B cell (primary cell): Measurements from ENCODE around the gene NPR2. TPM values are rescaled to one million over a fixed set of nuclear protein-coding genes. Genes with fewer than 3 reads are reported as not detected.

ENCODE experiments used
- ATAC-seq: fragments of 200-7000 bp; cut with Tn5 transposase; one replicate; pipeline ENCODE4 v1.10.0; 2021; ENCODE audit warnings: low read depth, mild to moderate bottlenecking, moderate number of reproducible peaks, moderate library complexity
- CTCF ChIA-PET: fragments of 350-600 bp; sonication (Branson Sonifier 250); formaldehyde crosslinking; loops from one replicate; lab custom pipeline; 2021; ENCODE audit warnings: antibody characterized with exemption, inconsistent platforms; lab: Charles Lee
- POLR2A ChIA-PET: fragments of 350-600 bp; sonication (Branson Sonifier 250); formaldehyde crosslinking; loops from one replicate; lab custom pipeline; 2021; ENCODE audit warnings: antibody characterized with exemption; lab: Charles Lee
- DNase-seq: peaks from one replicate; pipeline ENCODE4 v3.0.0; 2013
- H2AFZ ChIP-seq: 2 replicates; pipeline ENCODE4 v1.6.1; 2012; ENCODE audit warnings: mild to moderate bottlenecking, low read depth, low read length; ENCODE audit not compliant: insufficient read depth, poor library complexity, severe bottlenecking
- H3K27ac ChIP-seq, 2 donors: 1 replicate in 1 of 2; 2 replicates in 1 of 2; pipeline ENCODE4 v1.5.1; 2012 to 2013; ENCODE audit warnings: low read length in 2 of 2, mild to moderate bottlenecking in 2 of 2, moderate library complexity in 1 of 2
- H3K27me3 ChIP-seq, 4 experiments: fragments of 200-600 bp in 1 of 4; sonication (generic) in 1 of 4; replicated peaks in 1 of 4; 1 replicate in 2 of 4; 2 replicates in 2 of 4; pipeline versions ENCODE4 v1.6.1 to v1.7.0; 2013 to 2016; ENCODE audit warnings: low read length in 3 of 4, mild to moderate bottlenecking in 2 of 4, mixed read lengths in 1 of 4, moderate library complexity in 1 of 4; ENCODE audit not compliant: insufficient read depth in 4 of 4, control insufficient read depth in 3 of 4; ENCODE audit errors: control extremely low read depth in 1 of 4
- H3K36me3 ChIP-seq, 2 experiments: replicated peaks in 1 of 2; 1 replicate in 1 of 2; 2 replicates in 1 of 2; pipeline versions ENCODE4 v1.6.1 to v1.7.1; 2013; ENCODE audit warnings: low read length in 1 of 2; ENCODE audit not compliant: insufficient read depth in 2 of 2, control insufficient read depth in 1 of 2; ENCODE audit errors: control extremely low read depth in 1 of 2, extremely low read depth in 1 of 2
- H3K4me1 ChIP-seq, 2 donors: fragments of 200-600 bp in 1 of 2; sonication (generic) in 1 of 2; 1 replicate in 1 of 2; 2 replicates in 1 of 2; pipeline versions ENCODE4 v1.5.1 to v1.6.1; 2013 to 2017; ENCODE audit warnings: low read length in 2 of 2; ENCODE audit not compliant: control insufficient read depth in 2 of 2, insufficient read depth in 2 of 2
- H3K4me2 ChIP-seq: replicated peaks from 2 replicates; pipeline ENCODE3; 2012; ENCODE audit warnings: mild to moderate bottlenecking, low read depth, low read length; ENCODE audit not compliant: poor library complexity, severe bottlenecking
- H3K4me3 ChIP-seq, 5 experiments: fragments of 200-600 bp in 1 of 5; sonication (generic) in 1 of 5; 1 replicate in 3 of 5; 2 replicates in 2 of 5; pipeline versions ENCODE4 v1.5.1 to v1.7.0; 2011 to 2016; ENCODE audit warnings: low read length in 4 of 5, mild to moderate bottlenecking in 4 of 5, low read depth in 2 of 5, control low read depth in 1 of 5, moderate library complexity in 1 of 5; ENCODE audit not compliant: insufficient read depth in 1 of 5; ENCODE audit errors: control extremely low read depth in 1 of 5, extremely low read depth in 1 of 5
- H3K79me2 ChIP-seq: fragments of 200-600 bp; sonication (generic); one replicate; pipeline ENCODE4 v1.6.0; 2016; ENCODE audit warnings: low read length; ENCODE audit not compliant: control insufficient read depth, insufficient read depth
- H3K9ac ChIP-seq: fragments of 200-600 bp; sonication (generic); 2 replicates; pipeline ENCODE4 v1.6.1; 2017; ENCODE audit warnings: mild to moderate bottlenecking, low read length, moderate library complexity
- H3K9me3 ChIP-seq, 3 donors: one replicate each; pipeline versions ENCODE4 v1.6.1 to v1.7.1; 2013; ENCODE audit warnings: low read length in 2 of 3; ENCODE audit not compliant: control insufficient read depth in 2 of 3, insufficient read depth in 1 of 3; ENCODE audit errors: control extremely low read depth in 1 of 3
- H4K20me1 ChIP-seq: 2 replicates; pipeline ENCODE4 v1.6.0; 2012; ENCODE audit warnings: mild to moderate bottlenecking, low read length; ENCODE audit not compliant: insufficient read depth, control insufficient read depth, poor library complexity, severe bottlenecking
- H3K27ac Mint-ChIP-seq: one replicate; pipeline ENCODE4 v1.8.0; 2021; ENCODE audit warnings: mixed read lengths
- H3K27me3 Mint-ChIP-seq: one replicate; pipeline ENCODE4 v1.8.0; 2021; ENCODE audit warnings: mixed read lengths
- H3K4me1 Mint-ChIP-seq: one replicate; pipeline ENCODE4 v1.8.0; 2021; ENCODE audit warnings: mixed read lengths
- H3K4me3 Mint-ChIP-seq: one replicate; pipeline ENCODE4 v1.8.0; 2021; ENCODE audit warnings: mixed read lengths
- H3K9me3 Mint-ChIP-seq: one replicate; pipeline ENCODE4 v1.8.0; 2022; ENCODE audit warnings: mixed read lengths; ENCODE audit not compliant: insufficient read depth
- CTCF ChIP-seq: fragments of 200-600 bp; IDR thresholded peaks from one replicate; pipeline ENCODE4 v1.8.0; 2022; ENCODE audit warnings: antibody characterized with exemption, mild to moderate bottlenecking
- EZH2 ChIP-seq: IDR thresholded peaks from 2 replicates; pipeline ENCODE4 v1.6.1; 2012; ENCODE audit warnings: borderline replicate concordance, low read depth, mild to moderate bottlenecking, moderate library complexity, low read length; ENCODE audit not compliant: insufficient read depth, poor library complexity, severe bottlenecking
- WGBS: methylation state at CpG from one replicate; pipeline ENCODE4 v1.1.5; 2013; ENCODE audit warnings: missing lambda C conversion rate; ENCODE audit not compliant: insufficient coverage; 5-methylcytosine and 5-hydroxymethylcytosine counted together
- intact Hi-C: fragments of 100-400 bp; cut with micrococcal nuclease; formaldehyde crosslinking; loops from one replicate; pipeline ENCODE4 v1.10.0; 2022
- polyA plus RNA-seq: library from polyadenylated mRNA; depleted of rRNA; stranded (reverse); fragments of >200 nt; gene quantifications from 2 replicates; pipeline ENCODE4 v1.2.3, GENCODE V29; 2012
- total RNA-seq, 2 donors: library from RNA; stranded (reverse); fragments of 120-200 nt in 1 of 2; gene quantifications; 1 replicate in 1 of 2; 2 replicates in 1 of 2; pipeline versions ENCODE4 v1.2.3 to v1.2.4, GENCODE V29; 2013 to 2022

Gene NPR2
- total and polyA plus RNA-seq, 2 donors (not counting 1 experiment from before 2014, with no cell fraction given) = 7.6 to 8.0 TPM

GRCh38 chr9:35781066-35781465, 10.3 kb upstream of the NPR2 start:
- H3K4me1 Mint-ChIP-seq = peaks cover 2% of the 10 kb centered on the region
- Histone ChIP-seq H3K9me3 (no peaks in the 10 kb centered on the region), H3K9ac (no peak overlapping the region), H2AFZ (no peak overlapping the region), H3K27ac (no peak overlapping the region), H3K4me1 (peaks cover 2 to 3% of the 10 kb centered on the region in 2 donors), H3K27me3 (no peaks in the 10 kb centered on the region), H3K36me3 (peaks cover 0 to 6% of the 10 kb centered on the region in 2 experiments), H3K79me2 (peaks cover 8% of the 10 kb centered on the region), H4K20me1 (no peaks in the 10 kb centered on the region), H3K4me2 (no peak overlapping the region), H3K4me3 (no peak overlapping the region)
- no CpG with 5 or more reads among the region's 2 CpGs for WGBS
- ChIA-PET CTCF (interaction anchor here (1.0 to 1.6 kb wide), 3 partner anchors 9 to 45 kb away, joined by 3 to 4 read pairs (median 4); no protein-coding TSS in a partner anchor), POLR2A (interaction anchor here (0.7 kb wide), 1 partner anchor 25 kb away, joined by 9 read pairs; no protein-coding TSS in a partner anchor)
- H3K27me3 Mint-ChIP-seq = no peaks in the 10 kb centered on the region
- H3K4me3 Mint-ChIP-seq = no peak overlapping the region
- H3K27ac Mint-ChIP-seq = no peak overlapping the region
- DNase-seq (no peak), ATAC-seq (no peak)
- intact Hi-C loops = no loop called here
- TF ChIP-seq CTCF (no peak), EZH2 (no peak)
- no peaks in the 10 kb centered on the region for H3K9me3 Mint-ChIP-seq

- Histone ChIP-seq H3K36me3 (peaks cover 0 to 10% of the 10 kb centered on the region in 2 experiments), H3K9me3 (no peaks in the 10 kb centered on the region), H3K4me3 (no peak overlapping the region), H3K27me3 (no peaks in the 10 kb centered on the region), H4K20me1 (no peaks in the 10 kb centered on the region), H3K27ac (no peak overlapping the region), H2AFZ (no peak overlapping the region), H3K9ac (no peak overlapping the region), H3K4me2 (no peak overlapping the region), H3K4me1 (no peaks in the 10 kb centered on the region), H3K79me2 (peaks cover 8% of the 10 kb centered on the region)
- TF ChIP-seq CTCF (no peak), EZH2 (no peak)
- Mint-ChIP-seq H3K4me1 (no peaks in the 10 kb centered on the region), H3K27ac (no peak overlapping the region), H3K27me3 (no peaks in the 10 kb centered on the region), H3K4me3 (no peak overlapping the region), H3K9me3 (no peaks in the 10 kb centered on the region)
- ATAC-seq (no peak), DNase-seq (no peak)
- POLR2A ChIA-PET = no interaction called here
- CTCF ChIA-PET = interaction anchor here (1.5 to 2.0 kb wide), 2 partner anchors 23 to 27 kb away, joined by 5 to 7 read pairs; no protein-coding TSS in a partner anchor
- intact Hi-C loops = no loop called here
Observed at GRCh38 chr9:35783418-35783817, 8.0 kb upstream of the NPR2 start.
